Activated gamma-delta T cell (primary cell): ENCODE measurements around the gene CDCA4.
"Not testable (repeated sequence)": the region's sequence is repeated elsewhere in the genome, so short reads cannot be mapped to it uniquely, and the experiment has no call there.

Experiments used
- DNase-seq: peaks from one replicate; lab custom pipeline; 2025; lab: John Stamatoyannopoulos, UW

Gene CDCA4

DNA sequence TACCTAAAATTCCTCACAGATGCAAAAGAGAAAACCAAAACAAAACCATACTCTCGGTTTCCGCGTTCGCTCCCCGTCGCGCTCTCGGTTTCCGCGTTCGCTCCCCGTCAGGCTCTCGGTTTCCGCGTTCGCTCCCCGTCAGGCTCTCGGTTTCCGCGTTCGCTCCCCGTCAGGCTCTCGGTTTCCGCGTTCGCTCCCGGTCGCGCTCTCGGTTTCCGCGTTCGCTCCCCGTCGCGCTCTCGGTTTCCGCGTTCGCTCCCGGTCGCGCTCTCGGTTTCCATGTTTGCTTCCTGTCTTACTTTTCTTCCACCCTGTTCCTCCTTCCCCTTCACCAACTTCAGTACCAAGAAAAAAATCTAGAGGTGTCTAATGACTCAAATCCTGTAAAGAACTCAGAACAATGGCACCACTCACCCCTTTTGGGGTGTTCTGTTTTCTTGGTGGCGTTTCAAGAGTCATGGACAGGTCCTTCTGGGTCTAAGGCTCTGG is 12.6 kb upstream of the CDCA4 start:
- DNase-seq: not testable (repeated sequence)

DNA sequence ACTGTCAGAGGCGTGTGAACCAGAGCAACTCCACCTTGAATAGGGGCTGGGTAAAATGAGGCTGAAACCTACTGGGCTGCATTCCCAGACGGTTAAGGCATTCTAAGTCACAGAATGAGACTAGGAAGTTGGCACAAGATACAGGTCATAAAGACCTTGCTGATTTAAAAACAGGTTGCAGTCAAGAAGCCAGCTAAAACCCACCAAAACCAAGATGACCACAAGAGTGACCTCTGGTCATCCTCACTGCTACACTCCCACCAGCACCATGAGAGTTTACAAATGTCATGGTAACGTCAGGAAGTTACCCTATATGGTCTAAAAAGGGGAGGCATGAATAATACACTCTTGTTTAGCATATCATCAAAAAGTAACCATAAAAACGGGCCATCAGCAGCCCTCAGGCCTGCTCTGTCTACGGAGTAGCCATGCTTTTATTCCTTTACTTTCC is 11.6 kb upstream of the CDCA4 start:
- DNase-seq: not testable (repeated sequence)

DNA sequence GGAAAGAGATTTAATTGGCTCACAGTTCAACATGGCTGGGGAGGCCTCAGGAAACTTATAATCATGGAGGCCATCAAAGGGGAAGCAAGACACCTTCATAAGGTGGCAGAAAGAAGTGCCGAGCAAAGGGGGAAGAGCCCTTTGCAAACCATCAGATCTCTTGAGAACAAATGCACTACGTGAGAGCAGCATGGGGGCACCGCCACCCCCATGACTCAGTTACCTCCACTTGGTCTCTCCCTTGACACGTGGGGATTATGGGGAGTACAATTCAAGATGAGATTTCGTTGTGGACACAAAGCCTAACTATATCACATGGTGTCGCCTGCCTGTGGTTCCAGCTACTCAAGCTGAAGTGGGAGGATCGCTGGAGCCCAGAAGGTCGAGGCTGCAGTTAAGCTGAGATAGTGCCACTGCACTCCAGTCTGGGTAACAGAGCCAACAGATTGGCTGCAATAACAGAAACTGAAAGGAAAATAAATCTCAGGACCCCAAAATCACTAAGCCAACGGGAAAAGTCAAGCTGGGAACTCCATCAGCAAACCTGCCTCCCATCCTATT is 10.0 kb upstream of the CDCA4 start:
- DNase-seq: no peak

DNA sequence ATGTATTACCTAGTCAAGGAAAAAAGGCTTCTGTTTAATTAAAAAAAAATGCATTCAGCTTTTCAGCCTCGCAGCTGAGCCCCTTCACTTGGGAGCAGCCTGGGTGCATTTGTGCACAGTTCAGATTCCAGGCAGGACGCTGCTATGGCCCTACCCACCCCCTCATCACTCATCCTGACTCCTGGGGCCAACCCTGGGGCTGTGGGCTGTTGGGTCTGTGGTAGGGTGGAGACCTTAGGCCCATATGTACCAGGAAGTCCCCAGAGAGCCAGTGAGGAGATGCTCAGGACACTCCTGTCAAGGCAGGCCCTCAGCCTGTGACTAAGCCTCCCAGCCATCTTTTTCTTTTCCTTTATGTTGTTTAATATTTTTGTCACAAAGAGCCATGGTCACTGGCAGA is 9.3 kb upstream of the CDCA4 start:
- no peak for DNase-seq

DNA sequence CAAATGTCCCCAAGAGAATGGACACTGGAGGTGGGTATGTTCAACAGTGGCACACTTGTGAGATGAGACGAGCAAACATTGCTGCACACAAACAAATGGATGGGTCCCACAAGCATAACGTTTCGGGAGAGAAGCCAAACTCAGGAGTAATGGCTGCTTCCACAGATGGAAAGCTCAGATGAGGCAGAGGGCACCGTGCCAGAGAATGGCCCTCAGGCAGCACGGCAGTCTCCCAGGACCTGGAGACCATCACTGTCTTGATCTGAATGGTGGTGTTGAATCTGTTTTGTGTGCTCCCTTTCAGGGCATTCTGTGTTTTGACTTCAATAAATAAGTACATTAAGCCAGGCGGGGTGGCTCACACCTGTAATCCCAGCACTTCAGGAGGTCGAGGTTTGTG is 8.5 kb upstream of the CDCA4 start:
- no peak for DNase-seq

DNA sequence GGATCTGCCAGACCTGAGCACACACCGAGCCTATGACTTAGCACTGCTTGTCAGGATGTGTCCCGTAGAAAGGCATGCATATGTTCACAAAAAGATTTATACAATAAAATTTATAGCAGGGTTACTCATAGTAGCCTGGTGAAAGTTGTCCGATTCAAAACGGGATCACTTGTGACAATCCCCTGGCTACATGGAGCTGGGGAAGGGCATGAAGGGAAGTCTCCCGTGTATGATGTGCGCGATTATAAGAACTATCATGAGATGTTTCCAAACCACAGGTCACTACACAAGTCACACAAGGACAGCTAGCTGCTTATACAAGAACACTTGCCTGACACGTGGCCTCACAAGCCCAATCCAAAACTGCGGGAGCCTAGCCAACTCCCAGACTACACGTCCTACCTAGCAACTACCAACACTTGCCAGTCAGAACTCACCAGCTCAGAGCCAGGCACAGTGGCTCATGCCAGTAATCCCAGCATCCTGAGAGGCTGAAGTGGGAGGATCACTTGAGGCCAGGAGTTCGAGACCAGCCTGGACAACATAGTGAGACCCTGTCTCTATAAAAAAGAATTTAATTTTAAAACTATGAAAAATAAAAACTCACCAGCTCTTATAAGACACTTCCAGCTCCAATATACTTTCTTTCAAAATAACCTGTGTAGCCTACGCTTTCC is 7.5 kb upstream of the CDCA4 start:
- DNase-seq: no peak

DNA sequence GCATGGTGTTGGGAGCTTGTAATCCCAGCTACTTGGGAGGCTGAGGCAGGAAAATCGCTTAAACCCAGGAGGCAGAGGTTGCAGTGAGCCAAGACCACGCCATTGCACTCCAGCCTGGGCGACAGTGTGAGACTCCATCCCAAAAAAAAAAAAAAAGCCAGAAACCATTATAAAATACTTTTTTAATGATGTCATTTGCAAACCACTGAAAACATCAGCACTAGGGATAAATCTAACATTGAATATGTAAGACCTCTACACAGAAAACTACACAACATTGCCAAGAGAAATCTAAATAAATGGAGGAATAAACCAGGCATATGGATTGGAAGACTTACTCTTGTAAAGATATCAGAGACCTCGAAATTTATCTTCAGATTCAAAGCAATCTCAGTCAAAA is 6.8 kb upstream of the CDCA4 start:
- not testable (repeated sequence) for DNase-seq

DNA sequence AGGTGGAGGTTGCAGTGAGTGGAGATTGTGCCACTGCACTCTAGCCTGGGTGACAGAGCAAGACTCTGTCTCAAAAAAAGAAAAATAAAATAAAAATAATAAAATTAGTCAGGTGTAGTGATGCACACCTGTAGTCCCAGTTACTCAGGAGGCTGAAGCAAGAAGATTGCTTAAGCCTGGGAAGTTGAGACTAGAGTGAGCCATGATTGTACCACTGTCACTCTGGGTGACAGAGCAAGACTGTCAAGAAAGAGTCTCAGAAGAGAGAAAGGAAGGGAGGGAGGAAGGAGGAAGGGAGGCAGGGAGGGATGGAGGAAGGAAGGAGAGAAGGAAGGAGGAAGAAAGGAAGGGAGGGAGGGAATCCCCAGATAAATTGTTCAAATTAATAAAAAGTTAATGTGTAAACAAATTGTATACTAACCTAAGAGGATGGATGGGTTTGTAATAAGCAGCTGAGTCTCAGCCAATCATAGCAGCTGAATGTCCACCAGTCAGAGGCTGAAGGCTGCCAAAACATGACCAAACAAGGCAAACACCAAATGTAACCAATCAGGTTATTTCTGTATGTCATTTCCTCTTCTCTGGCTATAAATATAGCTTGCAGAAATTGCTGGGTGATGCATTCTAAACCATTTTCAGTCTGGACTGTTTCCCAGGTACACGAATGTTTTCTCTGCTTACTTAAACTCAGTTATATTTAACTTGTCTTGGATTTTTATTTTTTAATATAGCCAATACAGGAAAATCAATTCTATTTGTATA is 6.1 kb upstream of the CDCA4 start:
- no peak for DNase-seq

DNA sequence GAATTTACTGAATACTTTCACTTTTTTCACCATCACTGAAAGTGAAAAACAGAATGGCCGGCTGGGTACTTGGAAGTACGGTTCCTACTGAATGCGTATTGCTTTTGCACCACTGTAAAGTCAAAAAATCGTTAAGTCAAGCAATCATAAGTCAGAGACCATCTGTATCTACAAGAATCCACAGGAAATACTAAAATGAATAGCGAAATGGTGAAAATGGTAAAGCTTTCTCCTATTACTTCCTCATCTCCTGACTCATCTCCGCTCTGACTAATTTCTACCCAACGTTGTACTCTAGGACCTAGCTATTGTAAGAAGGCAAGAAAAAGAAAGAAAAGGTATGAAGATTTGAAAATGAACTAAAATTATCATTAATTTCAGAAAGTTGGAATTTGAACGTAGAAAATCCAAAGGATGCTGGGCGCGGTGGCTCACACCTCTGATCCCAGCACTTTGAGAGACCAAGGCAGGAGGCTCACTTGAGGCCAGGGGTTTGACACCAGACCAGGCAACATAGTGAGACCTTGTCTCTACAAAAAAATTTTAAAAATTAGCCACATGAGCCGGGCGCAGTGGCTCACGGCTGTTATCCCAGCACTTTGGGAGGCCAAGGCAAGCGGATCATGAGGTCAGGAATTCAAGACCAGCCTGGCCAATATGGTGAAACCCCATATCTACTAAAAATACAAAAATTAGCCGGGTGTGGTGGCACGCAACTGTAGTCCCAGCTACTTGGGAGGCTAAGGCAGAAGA is 5.3 kb upstream of the CDCA4 start:
- DNase-seq: no peak

DNA sequence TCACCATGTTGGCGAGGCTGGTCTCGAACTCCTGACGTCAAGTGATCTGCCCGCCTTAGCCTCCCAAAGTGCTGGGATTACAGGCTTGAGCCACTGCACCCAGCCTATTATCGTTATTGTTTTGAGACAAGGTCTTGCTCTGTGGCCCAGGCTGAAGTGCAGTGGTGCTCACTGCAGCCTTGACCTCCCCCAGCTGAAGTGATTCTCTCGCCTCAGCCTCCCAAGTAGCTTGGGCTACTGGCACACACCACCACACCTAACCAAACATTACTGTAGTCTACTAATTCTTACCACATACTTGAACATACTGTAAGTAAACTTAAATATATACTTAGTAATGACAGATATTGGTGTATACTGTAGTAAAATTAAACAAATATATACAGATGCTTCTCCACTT is 4.5 kb upstream of the CDCA4 start:
- no peak for DNase-seq

DNA sequence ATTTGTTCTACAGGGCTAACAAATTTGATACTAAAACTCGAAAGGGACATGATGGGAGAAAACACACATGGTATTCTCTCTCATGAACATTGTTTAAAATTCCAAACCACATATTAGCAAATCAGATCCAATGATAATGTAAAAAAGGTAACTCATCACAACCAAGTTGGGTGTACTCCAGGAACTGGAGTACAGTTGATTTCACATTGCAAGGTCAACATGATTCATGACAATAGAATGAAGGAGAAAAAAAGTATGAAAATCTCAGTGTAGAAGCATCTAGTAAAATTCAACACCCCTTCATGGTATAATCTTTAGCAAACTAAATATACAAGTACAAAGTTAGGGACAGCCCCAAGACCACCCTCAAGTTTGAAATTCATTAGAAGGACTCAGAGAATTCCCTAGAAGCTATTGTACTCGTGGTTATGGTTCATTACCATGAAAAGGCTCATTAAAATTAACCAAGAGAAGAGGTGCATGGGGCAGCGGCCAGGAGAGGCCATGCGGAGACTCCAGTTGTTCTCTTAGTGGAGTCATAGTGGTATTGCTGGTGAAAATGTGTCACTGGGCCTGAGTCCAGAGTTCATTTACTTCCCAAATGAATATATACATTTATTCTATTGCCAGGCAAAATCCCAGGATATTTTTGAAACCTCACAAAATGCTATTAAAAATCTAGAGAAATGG is 3.1 kb upstream of the CDCA4 start:
- DNase-seq: no peak

DNA sequence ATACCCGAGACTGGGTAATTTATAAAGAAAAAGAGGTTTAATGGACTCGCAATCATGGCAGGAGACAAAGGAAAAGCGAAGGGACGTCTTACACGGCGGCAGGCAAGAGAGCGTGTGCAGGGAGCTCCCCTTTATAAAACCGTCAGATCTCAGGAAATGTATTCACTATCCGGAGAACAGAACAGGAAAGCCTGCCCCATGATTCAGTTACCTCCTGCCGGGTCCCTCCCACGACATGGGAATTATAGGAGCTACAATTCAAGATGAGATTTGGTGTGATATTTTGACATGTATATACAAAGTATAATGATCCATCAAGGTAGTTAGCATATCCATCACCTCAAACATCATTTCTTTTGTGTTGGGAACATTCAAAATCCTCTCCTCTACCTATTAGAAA is 2.3 kb upstream of the CDCA4 start:
- DNase-seq: no peak

DNA sequence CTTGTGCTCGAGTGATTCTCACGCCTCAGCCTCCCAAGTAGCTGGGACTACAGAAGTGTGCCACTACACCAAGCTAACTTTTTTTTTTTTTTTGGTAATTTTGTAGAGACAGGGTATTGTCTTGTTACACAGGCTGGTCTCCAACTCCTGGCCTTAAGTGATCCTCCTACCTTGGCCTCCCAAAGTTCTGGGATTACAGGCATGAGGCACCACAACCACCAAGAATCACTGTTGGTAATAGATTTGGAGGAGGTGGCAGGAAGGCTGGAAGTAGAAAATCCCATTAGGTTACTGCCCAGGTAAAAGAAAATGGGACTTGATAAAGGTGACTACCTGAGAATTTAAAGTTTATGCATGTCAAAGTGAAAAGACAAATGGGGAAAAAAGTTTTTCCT is 1.4 kb upstream of the CDCA4 start:
- DNase-seq: no peak

DNA sequence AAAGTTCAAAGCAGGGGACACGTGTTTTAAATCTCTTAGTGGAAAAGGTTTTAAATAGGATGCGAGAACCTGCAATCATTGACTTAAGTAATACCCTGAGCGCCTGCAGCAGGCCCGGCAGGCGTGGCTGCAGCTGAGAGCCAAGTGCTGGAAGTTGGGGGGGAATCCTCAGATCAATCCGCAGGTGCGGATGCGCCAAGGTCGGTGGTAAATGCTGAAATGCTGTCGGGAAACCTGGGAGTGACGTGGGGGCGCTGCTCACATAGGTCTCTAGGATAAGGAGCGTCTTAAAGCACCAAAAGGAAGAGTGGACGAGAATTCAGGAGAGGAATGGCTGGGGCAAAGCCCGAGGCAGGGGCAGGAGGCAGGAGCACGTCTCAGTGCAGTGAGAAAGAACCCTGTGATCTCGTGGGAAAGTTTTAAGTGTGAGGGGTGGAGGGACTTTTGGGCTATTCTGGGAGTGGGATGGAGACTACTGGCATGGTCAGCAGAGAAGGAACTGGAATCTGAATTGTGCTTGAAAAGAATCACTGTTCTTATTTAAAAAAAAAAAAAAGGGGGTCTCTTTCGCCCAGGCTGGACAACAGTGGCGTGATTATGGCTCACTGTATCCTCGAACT is 883 bp upstream of the CDCA4 start:
- no peak for DNase-seq

DNA sequence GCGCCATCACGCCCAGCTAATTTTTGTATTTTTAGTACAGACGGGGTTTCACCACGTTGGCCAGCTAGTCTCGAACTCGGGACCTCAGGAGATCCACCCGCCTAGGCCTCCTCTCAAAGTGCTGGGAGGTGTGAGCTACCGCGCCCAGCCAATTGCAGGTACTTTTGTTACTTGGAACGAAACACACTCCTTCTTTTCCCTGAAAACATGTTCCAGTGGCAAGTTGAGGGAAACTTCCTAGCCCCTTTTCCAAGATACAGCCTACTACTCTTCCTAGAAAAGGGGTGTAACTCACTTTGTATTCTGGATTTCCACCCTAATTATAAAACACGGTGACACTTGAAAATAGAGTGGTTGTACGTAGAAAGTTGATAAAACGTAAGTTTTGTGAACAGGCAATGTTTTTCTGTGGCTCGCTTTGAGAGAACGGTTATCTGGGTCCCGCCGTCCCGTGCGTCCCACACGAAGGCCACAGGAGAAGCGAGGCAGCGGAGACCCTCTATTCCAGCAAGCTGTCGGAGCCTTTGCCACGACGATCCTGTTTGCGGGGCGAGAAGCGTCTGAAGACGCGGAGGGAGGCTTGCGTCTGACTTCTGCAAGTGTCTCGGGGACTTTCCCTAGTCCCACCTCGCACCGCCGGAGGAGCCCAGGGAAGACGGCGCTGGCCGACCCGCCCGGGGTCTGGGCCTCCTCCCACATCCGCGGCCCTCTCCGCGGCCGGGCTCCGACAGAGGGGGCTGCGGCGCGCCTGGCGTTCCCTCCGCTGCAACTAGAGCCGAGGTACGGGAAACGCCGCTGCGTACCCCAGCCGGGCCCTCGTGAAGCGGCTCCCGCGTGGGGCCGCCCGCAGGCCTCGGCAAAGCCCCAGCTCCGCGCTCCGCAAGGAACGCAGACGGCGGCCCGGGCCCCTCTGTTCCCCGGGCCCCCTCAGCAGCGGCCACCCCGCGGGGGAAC is 745 bp downstream of the CDCA4 start:
- DNase-seq: peak; percentile 73

DNA sequence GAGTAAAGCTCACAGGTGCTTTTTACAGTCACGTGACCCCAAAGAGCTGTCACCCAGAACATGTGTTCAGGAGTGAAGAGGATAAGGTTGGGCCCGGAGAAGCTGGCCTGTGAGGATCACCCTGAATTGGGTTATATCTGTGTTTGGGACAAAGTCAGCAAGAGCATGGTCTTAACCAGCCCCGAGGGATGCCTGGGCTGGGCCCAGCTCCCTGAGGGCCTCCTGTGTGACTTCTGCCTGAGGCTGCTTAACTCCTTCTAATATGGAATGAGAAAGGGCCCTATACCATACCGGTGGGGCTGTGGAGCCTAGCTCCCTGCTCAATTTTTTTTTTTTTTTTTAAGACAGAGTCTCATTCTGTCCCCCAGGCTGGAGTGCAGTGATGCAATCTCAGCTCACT is 2.5 kb downstream of the CDCA4 start:
- no peak for DNase-seq

DNA sequence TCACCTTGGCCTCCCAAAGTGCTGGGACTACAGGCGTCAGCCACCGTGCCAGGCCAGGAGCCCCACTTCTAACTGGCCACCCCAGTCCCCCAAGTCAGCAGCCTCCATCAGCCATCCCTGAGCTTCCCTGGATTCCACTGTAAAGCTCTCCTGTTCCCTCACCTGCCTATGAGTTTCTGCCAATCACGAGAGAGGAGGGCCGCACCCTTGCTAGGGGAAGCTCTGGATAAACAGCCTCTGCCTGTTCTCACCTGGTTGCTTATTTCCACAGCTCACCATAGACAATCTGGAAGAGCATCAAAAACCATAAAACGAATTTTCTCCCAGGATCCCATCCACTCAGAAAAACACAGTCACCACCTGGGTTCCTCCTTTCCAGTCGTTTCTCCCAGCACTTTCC is 5.0 kb downstream of the CDCA4 start:
- no peak for DNase-seq

DNA sequence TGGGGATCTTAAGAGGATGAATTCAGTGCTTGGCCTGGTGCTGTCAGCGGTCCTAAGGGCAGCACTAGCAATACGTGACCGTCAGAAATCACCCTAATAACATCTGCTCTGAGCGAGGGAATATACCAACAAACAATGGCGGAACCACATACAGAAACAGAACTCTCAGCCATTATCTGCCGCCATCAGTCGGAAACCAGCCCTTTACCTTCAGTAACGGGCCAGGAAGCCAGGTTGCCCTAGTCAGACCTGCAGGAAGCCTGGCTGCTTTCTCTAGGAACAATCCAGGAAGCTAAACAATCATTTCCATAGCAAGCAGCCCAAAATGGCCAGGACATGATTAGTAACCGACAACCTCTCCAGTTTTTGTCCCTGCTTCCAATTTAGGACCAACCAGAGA is 5.6 kb downstream of the CDCA4 start:
- DNase-seq: no peak

DNA sequence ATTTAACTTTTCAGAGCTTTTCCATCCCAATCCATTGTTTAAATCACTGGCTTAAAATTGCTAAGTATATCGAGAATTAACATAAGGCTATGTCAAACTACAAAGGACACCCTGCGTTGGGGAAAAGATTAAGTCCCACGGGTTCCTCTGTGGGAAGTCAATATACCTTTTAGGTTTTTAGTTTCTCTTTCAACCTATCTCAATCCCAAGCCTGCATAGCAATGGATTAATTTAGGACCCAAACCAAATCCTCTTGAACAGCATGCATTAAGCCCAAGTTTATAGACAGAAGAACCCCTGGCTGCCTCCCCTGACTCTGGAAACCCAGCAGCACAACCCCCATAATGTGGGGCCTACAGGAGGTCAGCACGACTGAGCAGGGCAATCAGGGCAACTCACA is 6.3 kb downstream of the CDCA4 start:
- no peak for DNase-seq

DNA sequence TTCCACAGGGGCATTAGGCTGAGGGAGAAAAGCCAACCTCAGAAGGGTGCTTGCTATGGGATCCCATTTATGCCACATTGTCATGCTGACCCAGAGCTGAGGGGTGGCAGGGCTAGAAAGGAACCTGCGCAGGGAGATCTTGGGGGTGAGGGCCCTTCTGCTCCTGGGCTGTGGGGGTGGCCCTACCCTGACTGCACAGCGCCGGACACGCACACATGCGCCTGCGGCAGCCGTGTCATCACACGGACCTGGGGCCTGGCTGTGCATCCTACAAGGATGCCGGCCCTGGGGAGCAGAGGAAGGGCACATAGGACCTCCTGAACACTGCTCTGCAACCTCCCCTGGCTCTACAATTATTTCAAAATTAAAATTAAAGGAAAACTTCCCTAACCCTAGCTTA is 6.9 kb downstream of the CDCA4 start:
- DNase-seq: no peak
